ENCODE data around the gene ZNF783.

Gene ZNF783

DNA sequence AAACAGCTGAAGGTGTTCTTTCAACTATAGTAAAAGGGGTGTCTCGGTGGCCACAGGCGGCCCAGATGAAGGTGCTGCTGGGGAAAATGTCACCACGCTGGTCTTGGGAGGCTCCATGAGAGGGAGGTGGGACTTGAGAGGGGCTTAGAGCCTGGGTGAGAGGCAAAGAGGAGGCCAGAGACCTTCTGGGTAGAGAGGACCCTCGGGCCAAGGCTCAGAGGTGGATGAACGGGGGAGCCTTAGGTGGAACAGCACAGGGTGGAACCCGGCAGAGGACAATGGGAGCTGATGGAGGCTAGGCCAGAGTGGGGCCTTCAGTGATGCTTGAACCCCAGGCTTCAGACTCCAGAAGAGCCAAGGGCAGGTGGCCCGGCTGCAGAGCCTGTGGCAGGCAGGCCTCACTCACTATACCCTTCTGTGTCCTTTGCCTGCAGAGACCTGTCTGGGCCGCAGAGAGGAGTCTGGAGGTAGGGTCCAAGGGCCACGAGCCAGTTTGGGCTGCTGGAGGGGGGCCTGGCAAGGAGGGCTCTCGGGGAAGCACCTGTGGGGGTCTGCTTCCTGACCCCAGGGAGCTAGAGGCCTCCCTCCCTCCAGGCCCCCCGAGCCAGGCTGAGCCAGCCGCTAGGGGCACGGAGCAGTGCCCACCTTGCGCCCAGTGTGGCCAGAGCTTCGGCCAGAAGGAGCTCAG is 32.1 kb downstream of the ZNF783 start:
- H3K27ac ChIP-seq (ENCODE audit: low read length), result no peak overlapping the region
- no peaks in the 10 kb centered on the region for H3K4me1 ChIP-seq (ENCODE audit: insufficient read depth, low read length)
- no peaks in the 10 kb centered on the region for H3K36me3 ChIP-seq (ENCODE audit: insufficient read depth, low read depth, low read length)
- no peaks in the 10 kb centered on the region for H3K27me3 ChIP-seq (ENCODE audit: insufficient read depth, low read length)
- no peak overlapping the region for H3K4me3 ChIP-seq (ENCODE audit: low read length)
- no peak overlapping the region for H3K9ac ChIP-seq (ENCODE audit: low read depth, low read length)
- H3K9me3 ChIP-seq (ENCODE audit: insufficient read depth, low read depth, low read length), result 0 out of 2 replicates have a peak, but pooled peaks cover 3% of the 10 kb centered on the region

DNA sequence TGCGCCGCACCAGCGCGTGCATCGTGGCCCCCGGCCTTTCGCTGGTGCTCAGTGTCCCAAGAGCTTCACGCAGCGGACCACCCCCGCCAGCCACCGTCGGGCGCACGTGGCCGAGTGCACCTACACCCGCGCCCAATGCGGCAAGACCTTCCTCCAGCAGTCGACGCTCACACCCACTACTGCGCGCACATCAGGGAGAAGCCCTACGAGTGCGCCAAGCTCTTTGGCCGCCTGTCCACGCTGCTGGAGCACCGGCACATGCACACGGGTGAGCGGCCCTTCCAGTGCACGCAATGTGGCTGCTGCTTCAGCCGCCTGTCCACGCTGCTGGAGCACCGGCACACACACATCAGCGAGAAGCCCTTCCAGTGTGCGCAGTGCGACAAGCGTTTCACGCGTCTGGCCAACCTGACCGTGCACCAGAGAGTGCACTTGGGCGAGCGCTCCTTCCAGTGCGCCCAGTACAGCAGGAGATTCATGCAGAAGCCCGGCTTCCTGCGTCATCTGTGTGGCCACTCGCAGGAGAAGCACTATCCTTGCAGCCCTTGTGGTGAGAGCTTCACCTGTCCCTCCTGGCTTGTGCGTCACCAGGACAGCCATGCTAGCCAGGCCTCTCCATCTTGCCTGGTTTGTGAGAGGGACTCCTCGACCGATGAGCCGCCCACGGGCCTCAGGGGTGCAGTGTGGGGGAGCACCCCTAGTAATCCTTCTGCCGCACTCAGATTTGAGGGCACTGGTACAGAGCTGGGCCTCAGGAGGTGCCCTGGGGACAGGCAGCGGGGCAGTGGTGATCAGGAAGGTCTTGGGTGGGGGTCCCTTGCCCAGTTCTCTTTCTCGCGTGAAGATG is 32.9 kb downstream of the ZNF783 start:
- H3K4me3 ChIP-seq (ENCODE audit: low read length), result no peak overlapping the region
- H3K9ac ChIP-seq (ENCODE audit: low read depth, low read length), result no peak overlapping the region
- H3K27me3 ChIP-seq (ENCODE audit: insufficient read depth, low read length), result no peaks in the 10 kb centered on the region
- 0 out of 2 replicates have a peak, but pooled peaks cover 3% of the 10 kb centered on the region for H3K9me3 ChIP-seq (ENCODE audit: insufficient read depth, low read depth, low read length)
- H3K36me3 ChIP-seq (ENCODE audit: insufficient read depth, low read depth, low read length), result no peaks in the 10 kb centered on the region
- no peak overlapping the region for H3K27ac ChIP-seq (ENCODE audit: low read length)
- no peaks in the 10 kb centered on the region for H3K4me1 ChIP-seq (ENCODE audit: insufficient read depth, low read length)

DNA sequence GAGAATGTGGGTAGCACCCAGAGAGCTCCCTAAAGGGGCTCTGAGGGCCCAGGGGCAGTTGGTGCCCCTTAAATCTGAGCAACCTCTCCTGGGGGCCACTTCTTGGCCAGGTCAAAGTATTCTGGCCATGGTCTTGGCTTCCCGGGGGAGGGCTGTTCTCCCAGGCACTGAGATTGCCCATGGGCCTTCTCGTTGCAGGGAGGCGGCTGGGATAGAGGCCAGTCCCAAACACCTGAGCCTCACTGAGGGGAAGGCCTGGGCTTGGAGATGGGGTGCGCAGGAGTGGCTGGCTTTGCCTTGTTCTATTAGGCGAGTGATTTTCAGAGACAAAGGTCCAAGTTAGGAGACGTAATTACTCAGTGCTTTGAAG is 33.5 kb downstream of the ZNF783 start:
- H3K4me1 ChIP-seq (ENCODE audit: insufficient read depth, low read length), result no peaks in the 10 kb centered on the region
- no peaks in the 10 kb centered on the region for H3K36me3 ChIP-seq (ENCODE audit: insufficient read depth, low read depth, low read length)
- no peaks in the 10 kb centered on the region for H3K27me3 ChIP-seq (ENCODE audit: insufficient read depth, low read length)
- no peak overlapping the region for H3K9ac ChIP-seq (ENCODE audit: low read depth, low read length)
- no peak overlapping the region for H3K4me3 ChIP-seq (ENCODE audit: low read length)
- H3K9me3 ChIP-seq (ENCODE audit: insufficient read depth, low read depth, low read length), result 0 out of 2 replicates have a peak, but pooled peaks cover 3% of the 10 kb centered on the region
- H3K27ac ChIP-seq (ENCODE audit: low read length), result no peak overlapping the region

DNA sequence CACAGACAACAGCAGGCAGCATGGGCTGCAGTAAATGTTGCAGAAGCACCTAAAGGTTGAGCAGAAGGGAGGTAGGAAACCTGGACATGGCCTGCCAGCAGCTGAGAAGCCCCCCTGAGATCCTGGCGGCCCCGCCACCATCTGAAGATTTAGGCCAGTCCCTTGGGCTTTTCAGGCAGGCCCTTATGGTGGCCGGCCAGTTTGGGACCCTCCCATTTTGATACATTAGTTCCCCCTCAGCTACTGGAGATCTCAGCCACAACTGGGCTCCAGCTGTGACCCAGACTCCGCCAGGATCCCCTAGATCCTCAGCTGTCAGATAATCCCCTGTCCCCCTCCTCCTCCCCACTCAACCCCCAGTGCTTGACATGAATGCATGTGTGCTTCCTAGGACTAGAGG is 34.4 kb downstream of the ZNF783 start:
- H3K9ac ChIP-seq (ENCODE audit: low read depth, low read length), result no peak overlapping the region
- H3K27me3 ChIP-seq (ENCODE audit: insufficient read depth, low read length), result no peaks in the 10 kb centered on the region
- no peaks in the 10 kb centered on the region; the same call in 1 of the 2 replicates for H3K4me1 ChIP-seq (ENCODE audit: insufficient read depth, low read length)
- no peak overlapping the region for H3K4me3 ChIP-seq (ENCODE audit: low read length)
- 0 out of 2 replicates have a peak, but pooled peaks cover 3% of the 10 kb centered on the region for H3K9me3 ChIP-seq (ENCODE audit: insufficient read depth, low read depth, low read length)
- H3K27ac ChIP-seq (ENCODE audit: low read length), result no peak overlapping the region
- H3K36me3 ChIP-seq (ENCODE audit: insufficient read depth, low read depth, low read length), result no peaks in the 10 kb centered on the region

DNA sequence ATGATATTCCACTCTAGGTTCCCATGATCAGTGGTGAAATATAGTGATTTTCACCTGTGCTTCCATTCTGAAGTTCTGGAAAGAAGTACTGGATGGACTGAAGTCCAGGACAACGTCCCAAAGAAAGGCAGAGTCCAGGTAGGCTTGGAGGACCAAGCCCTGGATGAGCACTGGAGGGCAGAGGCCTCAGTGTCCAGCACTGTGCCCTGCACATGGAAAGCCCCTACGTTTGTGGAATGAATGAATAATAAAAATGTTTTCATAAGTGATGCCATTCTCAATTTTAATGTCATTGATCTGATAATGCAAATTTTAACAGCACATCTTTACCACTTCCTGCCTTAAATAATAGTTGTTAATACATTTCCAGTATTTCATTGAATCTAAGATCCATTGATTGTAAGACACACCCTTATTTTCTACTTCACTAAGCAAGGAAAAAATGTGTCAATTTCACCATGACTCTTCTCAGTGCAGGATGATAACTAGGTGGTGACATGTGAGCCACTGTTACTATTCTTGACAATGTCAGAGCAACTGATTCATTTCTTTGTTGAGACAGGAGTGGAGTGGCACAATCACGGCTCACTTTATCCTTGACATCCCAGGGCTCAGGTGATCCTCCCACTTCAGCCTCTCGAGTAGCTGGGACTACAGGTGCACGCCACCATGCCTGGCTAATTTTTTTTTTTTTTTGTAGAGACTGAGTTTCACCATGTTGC is 35.2 kb downstream of the ZNF783 start:
- Histone ChIP-seq H3K4me3 (ENCODE audit: low read length) (no peak overlapping the region), H3K9me3 (ENCODE audit: insufficient read depth, low read depth, low read length) (0 out of 2 replicates have a peak, but pooled peaks cover 3% of the 10 kb centered on the region), H3K27me3 (ENCODE audit: insufficient read depth, low read length) (no peaks in the 10 kb centered on the region), H3K27ac (ENCODE audit: low read length) (no peak overlapping the region), H3K36me3 (ENCODE audit: insufficient read depth, low read depth, low read length) (no peaks in the 10 kb centered on the region), H3K4me1 (ENCODE audit: insufficient read depth, low read length) (no peaks in the 10 kb centered on the region; the same call in 1 of the 2 replicates), H3K9ac (ENCODE audit: low read depth, low read length) (no peak overlapping the region)

DNA sequence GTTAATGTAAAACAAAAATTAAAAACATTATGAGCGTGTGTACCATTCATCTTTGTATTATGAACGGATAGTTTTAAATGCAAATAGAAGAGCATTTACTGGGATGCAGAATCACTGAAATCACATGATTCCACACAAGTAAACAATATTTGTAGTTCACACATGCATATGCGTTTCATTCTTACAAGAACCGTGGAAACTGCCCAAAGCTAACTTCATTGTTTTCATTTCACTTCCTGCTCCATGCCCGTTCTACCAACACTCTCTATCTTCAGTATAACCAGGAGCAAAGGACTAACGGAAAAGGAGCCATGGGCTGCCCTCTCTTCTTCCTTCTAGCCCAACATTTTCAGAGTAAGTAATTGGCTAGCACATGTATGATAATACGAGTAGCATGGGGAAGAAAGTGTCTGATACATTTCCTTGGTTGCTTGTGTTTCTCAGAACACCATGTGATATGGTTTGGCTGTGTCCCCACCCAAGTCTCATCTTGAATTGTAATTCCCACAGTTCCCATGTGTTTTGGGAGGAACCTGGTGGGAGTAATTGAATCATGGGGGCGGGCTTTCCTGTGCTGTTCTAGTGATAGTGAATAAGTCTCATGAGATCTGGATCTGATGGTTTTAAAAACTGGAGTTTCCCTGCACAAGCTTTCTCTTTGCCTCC is 38.8 kb downstream of the ZNF783 start:
- H3K9me3 ChIP-seq (ENCODE audit: insufficient read depth, low read depth, low read length), result 0 out of 2 replicates have a peak, but pooled peaks cover 3% of the 10 kb centered on the region
- no peak overlapping the region for H3K4me3 ChIP-seq (ENCODE audit: low read length)
- no peak overlapping the region for H3K9ac ChIP-seq (ENCODE audit: low read depth, low read length)
- H3K27me3 ChIP-seq (ENCODE audit: insufficient read depth, low read length), result no peaks in the 10 kb centered on the region
- H3K36me3 ChIP-seq (ENCODE audit: insufficient read depth, low read depth, low read length), result no peaks in the 10 kb centered on the region
- H3K27ac ChIP-seq (ENCODE audit: low read length), result no peak overlapping the region
- H3K4me1 ChIP-seq (ENCODE audit: insufficient read depth, low read length), result no peaks in the 10 kb centered on the region; the same call in 1 of the 2 replicates

DNA sequence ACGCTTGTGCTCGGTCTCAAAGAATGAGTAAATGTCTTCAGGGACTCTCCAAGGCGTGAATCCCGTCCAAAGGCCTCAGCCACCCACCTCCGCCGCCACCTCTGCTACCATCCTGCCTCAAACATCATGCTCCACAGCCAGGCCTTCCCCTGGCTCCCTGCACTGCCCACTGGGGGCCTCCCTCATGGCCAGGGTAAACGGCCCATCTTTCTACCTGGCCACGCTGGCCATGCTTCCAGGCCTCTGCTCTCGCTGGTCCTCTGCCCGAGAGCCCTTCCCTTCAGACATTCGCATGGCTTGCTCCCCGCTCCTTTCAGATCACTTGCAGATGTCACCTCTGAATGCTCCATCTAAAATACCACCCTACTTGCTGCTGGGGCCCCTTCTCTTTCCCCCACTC is 40.2 kb downstream of the ZNF783 start:
- no peaks in the 10 kb centered on the region; the same call in 1 of the 2 replicates for H3K4me1 ChIP-seq (ENCODE audit: insufficient read depth, low read length)
- no peaks in the 10 kb centered on the region for H3K27me3 ChIP-seq (ENCODE audit: insufficient read depth, low read length)
- H3K36me3 ChIP-seq (ENCODE audit: insufficient read depth, low read depth, low read length), result no peaks in the 10 kb centered on the region
- H3K9me3 ChIP-seq (ENCODE audit: insufficient read depth, low read depth, low read length), result 0 out of 2 replicates have a peak, but pooled peaks cover 3% of the 10 kb centered on the region
- H3K27ac ChIP-seq (ENCODE audit: low read length), result no peak overlapping the region
- H3K4me3 ChIP-seq (ENCODE audit: low read length), result no peak overlapping the region
- H3K9ac ChIP-seq (ENCODE audit: low read depth, low read length), result no peak overlapping the region

DNA sequence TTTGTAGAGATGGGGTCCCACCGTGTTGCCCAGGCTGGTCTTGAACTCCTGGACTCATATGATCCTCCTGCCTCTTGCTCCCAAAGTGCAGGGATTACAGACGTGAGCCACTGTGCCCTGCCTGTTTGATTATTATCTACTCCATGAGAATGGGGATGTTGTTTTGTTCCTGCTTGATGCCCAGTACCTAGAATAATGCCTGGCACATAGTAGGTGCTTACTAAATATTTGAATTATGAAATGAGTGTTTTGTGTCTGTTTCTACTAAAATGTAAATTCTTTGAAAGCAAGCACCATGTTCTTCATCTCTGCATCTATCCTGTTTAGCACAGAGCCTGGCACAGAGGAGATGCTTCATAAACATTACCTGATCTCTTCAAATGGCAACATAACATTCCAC is 40.9 kb downstream of the ZNF783 start:
- no peaks in the 10 kb centered on the region for H3K27me3 ChIP-seq (ENCODE audit: insufficient read depth, low read length)
- no peak overlapping the region for H3K27ac ChIP-seq (ENCODE audit: low read length)
- H3K4me3 ChIP-seq (ENCODE audit: low read length), result no peak overlapping the region
- H3K9ac ChIP-seq (ENCODE audit: low read depth, low read length), result no peak overlapping the region
- no peaks in the 10 kb centered on the region; the same call in 1 of the 2 replicates for H3K4me1 ChIP-seq (ENCODE audit: insufficient read depth, low read length)
- H3K36me3 ChIP-seq (ENCODE audit: insufficient read depth, low read depth, low read length), result no peaks in the 10 kb centered on the region
- 0 out of 2 replicates have a peak, but pooled peaks cover 3% of the 10 kb centered on the region for H3K9me3 ChIP-seq (ENCODE audit: insufficient read depth, low read depth, low read length)

DNA sequence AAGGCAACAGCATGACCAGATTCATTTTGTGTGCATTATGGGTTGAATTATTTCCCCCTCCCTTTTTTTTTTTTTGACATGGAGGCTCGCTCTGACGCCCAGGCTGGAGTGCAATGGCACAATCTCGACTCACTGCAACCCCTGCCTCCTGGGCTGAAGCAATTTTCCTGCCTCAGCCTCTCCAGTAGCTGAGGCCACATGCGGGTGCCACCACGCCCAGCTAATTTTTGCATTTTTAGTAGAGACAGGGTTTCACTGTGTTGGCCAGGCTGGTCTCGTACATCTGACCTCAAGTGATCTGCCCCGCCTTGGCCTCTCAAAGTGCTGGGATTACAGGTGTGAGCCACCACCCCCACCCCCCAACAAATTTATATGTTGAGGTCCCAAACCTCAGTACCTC is 42.0 kb downstream of the ZNF783 start:
- no peaks in the 10 kb centered on the region for H3K27me3 ChIP-seq (ENCODE audit: insufficient read depth, low read length)
- H3K4me3 ChIP-seq (ENCODE audit: low read length), result no peak overlapping the region
- no peaks in the 10 kb centered on the region for H3K36me3 ChIP-seq (ENCODE audit: insufficient read depth, low read depth, low read length)
- H3K4me1 ChIP-seq (ENCODE audit: insufficient read depth, low read length), result no peaks in the 10 kb centered on the region; the same call in 1 of the 2 replicates
- no peaks in the 10 kb centered on the region for H3K9me3 ChIP-seq (ENCODE audit: insufficient read depth, low read depth, low read length)
- H3K9ac ChIP-seq (ENCODE audit: low read depth, low read length), result no peak overlapping the region
- H3K27ac ChIP-seq (ENCODE audit: low read length), result no peak overlapping the region

DNA sequence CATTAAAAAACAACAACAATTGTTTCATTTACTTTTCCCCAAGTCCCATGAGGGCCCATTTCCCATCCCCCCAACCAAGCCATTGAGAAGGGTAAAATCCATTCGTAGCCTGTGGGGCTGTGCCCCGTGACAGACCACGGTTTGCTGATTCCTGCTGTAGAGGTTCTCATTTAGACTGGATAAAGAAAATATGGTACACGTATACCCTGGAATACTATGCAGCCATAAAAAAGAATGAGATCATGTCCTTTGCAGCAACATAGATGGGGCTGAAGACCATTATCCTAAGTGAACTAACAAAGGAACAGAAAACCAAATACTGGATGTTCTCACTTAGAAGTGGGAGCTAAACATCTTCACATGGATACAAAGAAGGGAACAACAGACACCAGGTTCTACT is 44.9 kb downstream of the ZNF783 start:
- H3K9me3 ChIP-seq (ENCODE audit: insufficient read depth, low read depth, low read length), result no peaks in the 10 kb centered on the region
- H3K27me3 ChIP-seq (ENCODE audit: insufficient read depth, low read length), result no peaks in the 10 kb centered on the region
- no peak overlapping the region for H3K4me3 ChIP-seq (ENCODE audit: low read length)
- no peak overlapping the region for H3K9ac ChIP-seq (ENCODE audit: low read depth, low read length)
- no peak overlapping the region for H3K27ac ChIP-seq (ENCODE audit: low read length)
- H3K36me3 ChIP-seq (ENCODE audit: insufficient read depth, low read depth, low read length), result no peaks in the 10 kb centered on the region
- H3K4me1 ChIP-seq (ENCODE audit: insufficient read depth, low read length), result no peaks in the 10 kb centered on the region
